ENCODE data around the gene CFAP92.

CFAP92 gene

DNA sequence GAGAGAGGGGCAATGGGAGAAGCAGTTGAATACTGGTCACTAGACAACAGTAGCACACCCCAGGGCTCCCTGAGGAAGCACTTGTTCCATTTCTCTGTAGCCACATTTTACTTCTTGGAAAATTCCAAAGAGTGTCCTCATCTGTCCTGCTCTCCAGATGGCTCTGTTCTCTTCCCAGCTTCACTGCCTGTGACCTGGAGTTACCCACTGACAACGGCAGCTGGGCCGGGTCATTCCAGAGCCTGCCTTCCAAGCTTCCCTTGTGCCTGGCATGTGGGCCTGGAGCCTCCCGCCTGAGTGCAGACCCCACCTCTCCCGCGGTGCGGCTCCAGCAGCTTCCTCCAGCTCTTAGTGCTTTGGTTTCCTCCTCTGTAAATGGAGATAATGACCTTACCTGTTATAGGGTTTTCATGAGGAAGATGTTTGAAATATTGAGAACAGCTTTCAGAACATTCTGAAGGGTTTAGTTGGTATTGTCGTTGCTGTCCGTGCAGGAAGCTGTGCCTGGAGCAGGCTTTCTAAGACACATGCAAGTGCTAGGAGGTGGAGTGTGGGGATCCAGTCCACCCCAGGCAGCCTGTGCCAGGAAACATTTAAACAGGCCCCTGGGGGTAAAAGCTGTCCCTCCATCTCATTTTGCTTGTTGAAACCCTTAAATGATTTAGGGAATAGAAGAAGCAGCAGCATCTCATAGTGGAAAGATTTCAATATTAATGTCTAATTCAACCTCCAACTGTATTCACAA is 32.0 kb upstream of the CFAP92 start:
- no peak for ATAC-seq

DNA sequence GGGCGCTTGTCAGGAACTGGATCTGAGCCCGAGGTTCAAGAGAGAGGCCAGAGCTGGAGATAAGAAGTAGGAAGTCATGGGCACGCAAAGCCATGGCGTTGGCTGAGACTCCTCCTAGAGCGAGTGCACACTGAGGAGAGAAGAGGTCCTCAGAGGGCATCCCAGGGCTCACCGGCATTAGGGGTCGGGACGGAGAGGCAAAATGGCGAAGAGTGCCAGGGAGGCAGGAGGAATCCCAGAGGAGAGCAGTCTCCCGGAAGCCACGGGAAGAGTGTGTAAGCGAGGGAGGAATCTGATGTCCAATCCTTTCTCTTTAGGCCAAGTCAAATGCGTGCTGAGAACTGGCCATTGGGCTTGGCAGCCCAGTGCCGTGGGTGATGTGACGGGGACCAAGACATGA is 31.2 kb upstream of the CFAP92 start:
- no peak for ATAC-seq

DNA sequence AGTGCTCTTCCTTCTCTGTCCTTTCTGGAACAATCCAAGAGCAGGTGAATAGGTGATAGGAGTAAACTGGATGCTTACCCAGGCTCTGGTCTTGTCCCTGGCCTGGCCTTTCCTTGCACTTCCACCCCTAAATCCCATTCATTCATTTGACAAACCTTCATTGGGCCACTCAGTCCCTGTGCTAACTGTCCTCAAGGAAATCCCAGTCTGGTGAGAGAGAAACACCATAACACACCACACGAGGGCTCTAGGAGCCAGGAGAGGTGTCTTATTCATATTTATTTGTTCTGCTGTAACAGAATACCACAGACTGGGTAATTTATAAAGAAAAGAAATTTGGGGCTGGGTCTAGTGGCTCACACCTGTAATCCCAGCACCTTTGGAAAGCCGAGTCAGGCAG is 30.0 kb upstream of the CFAP92 start:
- ATAC-seq, result no peak

DNA sequence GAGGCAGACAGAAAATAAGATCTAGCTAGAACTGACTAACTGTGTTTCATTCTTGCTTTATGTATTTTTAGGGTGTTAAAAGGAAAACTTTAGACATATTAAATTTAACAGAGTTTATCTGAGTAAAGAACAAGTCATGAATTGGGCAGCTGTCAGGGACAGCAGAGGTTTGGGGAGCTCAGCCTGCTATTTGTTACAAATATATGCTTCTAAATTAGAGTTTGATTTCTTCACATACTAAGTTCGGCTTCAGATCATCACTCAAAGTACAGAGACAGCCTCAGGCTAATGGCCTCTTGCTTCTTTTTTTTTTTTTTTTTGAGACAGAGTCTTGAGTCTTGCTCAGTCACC is 29.1 kb upstream of the CFAP92 start:
- ATAC-seq, result no peak

DNA sequence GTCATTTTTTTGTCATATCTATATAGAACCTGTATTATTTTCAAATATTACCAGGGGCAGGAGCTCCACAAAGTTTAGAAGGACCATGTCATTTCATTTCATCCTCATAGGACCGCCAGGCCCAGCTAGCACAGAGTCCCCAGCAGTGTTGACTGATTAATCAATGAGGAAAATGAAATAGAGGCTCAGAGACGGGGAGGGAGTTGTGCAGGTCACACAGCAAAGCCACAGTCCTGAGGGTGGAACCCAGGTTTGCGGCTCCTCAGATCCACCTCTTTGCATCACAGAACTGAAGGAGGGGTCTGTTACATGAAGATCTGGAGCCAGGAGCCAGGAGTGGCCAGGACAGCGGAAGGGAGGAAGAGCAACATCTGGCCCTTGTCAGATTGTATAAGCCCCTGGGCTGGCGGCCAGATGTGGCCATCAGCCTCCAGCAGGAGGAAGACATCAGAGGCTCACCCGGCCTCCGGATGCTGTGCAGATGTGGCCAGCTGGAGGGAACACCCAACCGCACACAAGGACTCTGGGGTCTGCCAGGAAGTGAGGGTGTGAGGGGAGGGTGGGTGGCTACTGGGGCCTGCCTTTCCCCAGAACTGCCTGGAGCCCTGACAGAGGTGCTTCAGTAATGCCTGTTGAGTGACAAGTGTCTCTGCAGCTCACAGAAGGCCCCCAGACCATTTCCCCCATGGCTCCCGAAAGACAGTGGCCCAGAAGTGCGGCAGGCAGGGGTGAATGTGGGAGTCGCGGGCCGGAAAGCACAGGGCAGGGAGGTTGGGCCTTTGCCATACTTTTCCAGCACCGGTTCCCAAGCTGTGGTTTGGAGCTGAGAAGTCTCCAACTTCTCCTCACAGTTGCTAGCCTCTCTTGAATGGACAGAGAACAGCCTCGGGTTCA is 28.5 kb upstream of the CFAP92 start:
- ATAC-seq, result no peak

DNA sequence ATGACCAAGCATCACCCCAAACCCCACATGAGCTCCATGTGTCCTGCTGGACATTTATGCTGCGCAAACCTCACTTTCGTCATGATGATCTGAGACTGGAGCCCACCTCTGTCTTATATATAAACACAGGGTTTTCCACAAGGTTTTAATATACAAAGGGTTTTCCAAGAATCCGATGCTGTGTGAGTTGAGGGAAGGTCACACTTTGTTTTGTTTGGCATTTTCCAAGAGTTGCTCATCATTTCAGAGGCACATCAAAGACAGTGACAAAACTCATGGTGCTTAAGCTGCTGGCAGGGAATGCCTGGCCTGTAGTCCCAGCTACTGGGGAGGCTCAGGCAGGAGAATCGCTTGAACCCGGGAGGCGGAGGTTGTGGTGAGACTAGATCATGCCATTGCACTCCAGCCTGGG is 27.3 kb upstream of the CFAP92 start:
- ATAC-seq, result no peak

DNA sequence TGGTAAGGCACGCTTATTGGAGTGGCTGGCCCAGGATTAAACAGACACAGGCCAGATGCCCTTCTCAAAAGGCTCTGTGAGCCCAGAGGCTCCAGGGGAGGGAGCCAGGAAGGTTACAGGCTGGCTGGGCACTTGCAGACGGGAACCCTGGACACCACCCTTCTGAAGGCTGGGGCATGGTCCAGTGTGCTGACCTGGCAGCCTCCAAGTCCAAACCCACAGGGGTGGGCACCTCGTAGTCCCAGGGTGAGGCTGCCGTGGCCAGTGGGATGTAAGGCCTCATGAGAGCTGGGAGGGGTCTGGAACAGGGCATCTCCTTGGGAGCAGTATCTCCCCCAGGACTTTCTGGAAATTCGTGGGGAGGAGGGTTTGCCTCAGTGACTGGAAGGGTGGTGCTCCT is 26.8 kb upstream of the CFAP92 start:
- no peak for ATAC-seq

DNA sequence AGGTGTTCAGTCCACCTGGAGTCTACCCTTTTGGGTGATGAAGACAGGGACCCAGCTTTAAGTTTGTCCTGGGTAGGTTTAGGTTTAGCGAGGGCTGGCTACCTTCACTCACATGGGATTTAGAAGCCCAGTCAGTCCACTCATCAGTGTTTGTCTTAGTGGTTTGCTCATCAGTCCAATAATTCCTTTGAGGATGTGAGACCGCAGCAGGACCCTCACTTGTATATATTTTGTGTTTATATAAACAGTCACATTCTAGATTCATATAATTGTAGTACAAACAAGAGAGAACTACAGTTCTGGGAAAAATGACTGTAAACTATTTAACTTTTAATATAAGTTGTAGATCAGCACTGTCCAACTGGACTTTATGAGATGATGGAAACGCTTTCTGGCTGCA is 25.4 kb upstream of the CFAP92 start:
- no peak for ATAC-seq

DNA sequence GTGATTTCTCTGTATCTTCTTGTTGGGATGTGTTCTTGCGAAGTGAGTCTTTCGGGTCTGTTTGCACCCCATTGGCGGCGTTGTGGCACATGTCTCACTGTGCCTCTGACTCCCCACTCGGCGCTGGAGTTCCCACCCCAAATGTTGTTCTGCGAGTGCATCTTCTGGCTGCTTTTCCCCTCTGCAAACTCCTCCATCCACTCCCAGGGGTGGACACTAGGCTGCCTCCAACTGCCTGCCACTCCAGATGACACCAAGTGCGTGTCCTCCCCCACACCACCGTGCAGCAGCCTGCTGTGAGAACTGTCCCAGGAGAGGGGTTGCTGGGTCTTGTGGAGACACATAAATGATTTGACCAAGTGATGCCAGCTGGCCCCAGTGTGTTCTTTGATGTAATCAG is 24.9 kb upstream of the CFAP92 start:
- no peak for ATAC-seq

DNA sequence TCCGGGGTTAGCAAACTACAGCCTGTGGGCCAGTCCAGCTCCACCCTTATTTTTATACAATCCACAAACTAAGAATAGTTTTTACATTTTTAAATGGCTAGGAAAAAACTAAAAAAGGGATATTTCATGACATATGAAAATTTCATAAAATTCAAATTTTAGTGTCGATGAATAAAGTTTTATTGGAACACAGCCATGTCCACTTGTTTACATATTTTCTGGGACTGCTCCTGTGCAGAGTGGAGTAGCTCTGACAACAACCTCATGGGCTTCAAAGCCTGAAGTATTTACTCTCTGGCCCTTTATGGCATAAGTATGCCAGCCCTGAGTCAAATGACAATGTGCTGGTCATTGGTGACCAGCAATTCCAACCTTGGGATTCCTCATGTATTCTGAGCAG is 24.4 kb upstream of the CFAP92 start:
- no peak for ATAC-seq

DNA sequence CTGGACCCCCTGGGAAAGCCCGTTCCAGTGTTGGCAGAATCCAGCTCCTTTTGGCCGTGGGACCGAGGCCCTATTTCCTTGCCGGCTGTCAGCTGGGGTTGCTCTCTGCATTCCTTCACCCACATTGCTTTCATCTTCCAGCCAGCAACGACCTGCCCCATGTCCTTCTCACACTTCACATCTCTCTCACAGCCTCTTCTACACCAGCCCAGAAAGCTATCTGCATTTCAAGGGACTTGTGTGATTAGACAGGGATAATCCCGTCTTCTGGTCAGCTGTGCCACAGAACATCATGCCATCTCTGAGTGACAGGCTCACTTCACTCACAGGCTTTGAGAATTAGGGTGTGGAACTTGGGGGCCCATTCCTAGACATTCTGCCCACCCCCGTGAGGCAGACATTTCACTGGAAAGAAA is 23.6 kb upstream of the CFAP92 start:
- no peak for ATAC-seq

DNA sequence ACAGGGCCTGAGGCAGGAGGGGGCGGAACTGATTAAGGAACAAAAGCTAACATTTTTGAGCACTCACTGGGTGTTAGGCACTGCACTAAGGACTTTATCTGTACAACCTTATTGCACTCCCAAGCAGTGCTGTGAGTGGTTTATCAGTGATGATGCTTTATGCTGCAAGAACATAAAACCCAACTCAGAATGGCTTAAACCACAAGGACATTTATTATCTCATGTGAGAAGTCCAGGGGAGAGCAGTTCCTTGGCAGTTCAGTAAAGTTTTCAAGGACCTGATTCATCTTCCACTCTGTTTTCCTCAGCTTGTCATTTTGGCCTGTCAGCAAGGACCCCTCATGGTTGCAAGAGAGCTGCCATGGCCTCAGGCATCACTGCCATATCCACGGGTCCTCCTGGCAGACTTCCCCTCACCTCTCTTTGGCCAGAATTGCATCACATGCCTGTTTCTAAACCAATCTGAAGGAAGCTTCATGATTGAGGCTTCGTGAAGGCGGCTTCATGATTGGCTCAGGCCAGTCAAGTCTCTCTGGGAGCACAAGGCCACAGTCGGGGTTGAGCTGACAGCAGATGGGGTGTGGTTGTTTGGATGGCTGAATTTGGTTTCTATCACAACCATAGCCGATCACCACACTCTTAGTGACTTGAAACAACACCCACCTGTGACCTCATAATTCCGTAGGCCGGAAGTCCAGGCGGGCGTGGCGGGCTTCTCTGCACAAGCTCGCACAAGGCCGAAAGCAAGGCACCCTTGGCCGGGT is 23.0 kb upstream of the CFAP92 start:
- peak in 1 of 2 donors; percentile 14 for ATAC-seq

DNA sequence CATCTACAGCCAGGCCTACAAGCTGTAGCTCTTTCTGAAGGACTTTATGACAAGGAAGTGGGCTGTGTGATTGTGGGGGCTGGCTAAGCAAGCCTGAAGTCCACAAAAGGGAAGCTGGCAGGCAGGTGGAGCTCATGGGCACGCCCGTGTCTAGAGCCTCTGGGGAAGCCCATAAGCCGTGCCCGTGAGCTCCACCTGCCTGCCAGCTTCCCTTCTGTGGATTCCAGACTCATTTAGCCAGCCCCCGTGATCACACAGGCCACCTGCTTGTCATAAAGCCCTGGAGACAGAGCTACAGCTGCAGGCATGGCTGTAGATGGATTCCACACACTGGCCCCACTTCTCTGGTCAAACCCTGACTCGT is 22.5 kb upstream of the CFAP92 start:
- ATAC-seq, result peak; percentile 70 to 71

DNA sequence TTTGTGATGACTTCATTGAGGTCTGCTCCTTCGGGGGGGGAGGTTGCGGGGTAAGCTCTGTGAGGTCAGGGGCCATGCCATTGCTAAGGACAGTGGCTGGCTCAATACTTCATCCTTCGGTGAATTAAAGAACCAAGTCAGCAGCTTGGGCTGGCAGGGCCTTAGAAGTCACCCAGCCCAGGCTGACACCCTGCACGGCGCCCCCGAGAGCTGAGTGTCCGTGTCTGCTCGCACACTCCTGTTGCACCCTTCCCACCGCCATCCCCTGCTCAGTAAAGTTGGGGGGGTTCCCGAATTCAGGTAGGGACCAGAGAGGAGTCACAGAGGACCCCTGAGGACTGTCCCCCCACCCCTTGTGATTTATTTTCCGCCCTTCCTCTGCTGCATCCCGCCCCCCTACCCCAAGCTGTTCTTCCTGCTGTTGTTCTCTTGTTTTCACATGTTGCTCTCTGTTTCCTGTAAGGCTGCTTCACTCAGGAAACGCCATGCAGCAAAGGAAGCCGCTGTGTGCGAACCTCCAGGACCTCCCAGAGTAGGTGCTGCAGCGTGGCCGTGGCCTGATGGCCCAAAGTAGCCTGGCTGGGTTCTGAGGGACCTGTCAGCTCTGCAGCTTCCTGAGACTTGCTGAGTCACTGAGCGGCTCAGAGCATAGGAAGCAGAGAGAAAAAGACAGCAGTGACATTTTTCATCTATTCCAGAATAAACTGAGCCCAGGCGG is 21.7 kb upstream of the CFAP92 start:
- ATAC-seq, result peak; percentile 67 to 71

DNA sequence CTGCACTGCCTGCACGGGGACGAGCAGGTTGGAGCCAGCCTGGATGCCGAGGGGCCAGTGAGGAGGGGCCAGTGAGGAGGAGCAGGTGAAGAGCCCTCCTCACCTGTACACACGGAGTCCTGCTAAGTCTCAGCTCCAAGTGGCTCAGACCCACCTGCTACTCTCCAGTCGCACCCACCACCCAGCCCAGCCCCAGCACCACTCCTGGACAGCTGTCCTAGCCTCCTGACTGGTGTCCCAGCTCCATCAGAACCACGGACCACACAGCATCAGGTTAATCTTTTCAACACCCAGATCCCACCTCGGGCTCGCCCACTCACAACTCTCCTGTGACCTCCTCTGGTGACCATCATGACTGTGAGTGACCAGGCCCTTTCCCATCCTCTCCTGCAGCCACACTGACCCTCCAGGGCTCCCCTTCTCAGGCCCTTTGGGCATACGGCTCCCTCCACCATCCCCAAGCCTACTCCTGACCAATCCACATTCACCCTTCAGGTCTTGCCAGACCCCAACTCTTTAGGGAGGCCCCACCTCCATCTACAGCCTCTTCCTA is 21.0 kb upstream of the CFAP92 start:
- ATAC-seq, result no peak

DNA sequence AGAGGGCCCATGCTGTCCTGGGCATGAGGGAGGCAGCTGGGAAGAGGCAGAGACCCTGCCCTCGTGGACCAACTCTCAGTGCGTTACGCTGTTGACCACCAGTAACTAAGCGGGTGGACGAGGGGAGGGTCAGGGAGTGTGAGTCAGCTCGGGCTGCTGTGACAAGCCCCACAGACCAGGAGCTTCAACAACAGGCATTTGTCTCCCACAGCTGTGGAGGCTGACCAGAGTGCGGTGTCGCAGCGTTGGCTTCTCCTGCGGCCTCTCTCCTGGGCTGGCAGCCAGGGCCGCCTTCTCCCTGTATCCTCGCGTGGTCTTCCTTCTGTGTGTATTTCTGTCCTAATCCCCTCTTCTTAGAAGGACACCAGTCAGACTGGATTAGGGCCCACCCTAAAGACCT is 20.3 kb upstream of the CFAP92 start:
- no peak for ATAC-seq

DNA sequence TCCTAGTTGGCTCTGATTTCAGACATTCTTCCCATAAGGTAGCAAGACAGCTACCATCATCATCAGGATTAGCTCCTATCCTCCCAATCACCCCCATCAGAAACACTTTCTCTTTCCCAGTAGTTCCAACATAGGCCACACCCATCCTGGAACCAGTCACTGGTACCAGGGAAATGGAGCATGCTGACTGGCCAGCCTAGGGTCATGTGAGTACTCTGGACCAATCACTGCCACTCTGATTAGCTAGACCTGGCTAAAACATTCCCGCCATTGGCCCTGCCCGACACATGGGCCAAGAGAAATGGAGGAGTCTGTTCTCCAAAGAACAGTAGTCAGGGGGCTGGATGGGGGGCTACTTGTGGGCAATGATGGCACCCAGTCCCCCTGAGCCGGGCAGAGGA is 19.6 kb upstream of the CFAP92 start:
- ATAC-seq, result no peak

DNA sequence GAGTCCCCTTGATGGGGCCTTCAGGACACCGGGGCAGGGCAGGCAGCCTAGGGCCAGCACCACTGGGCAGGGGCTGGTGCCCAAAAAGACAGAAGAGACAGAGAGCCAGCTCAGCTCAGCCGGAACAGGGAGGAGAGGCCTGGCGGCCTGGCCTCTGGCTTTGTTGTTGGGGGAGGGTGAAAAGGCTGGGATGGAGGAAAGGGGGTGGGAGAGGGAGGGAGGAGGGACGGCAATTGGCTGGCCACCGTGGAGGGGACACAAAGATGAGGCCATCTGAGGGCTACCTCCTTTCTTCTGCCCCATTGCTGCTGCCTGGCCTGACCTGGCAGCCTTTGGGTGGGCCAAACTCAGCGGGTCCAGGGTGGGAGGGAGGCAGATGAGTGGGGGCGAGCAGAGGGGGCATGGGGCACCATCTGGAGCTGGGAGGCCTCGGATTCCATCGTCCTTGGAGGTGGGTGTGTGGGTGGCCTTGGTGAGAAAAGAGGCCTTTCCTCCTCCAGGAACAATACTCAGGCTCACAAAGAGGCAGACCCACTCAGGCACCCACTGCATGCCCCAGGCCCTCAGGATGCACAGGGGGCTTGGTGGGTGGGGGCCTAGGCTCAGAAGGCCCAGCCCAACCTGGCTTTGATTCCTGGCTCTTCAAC is 16.6 kb upstream of the CFAP92 start:
- no peak for ATAC-seq

DNA sequence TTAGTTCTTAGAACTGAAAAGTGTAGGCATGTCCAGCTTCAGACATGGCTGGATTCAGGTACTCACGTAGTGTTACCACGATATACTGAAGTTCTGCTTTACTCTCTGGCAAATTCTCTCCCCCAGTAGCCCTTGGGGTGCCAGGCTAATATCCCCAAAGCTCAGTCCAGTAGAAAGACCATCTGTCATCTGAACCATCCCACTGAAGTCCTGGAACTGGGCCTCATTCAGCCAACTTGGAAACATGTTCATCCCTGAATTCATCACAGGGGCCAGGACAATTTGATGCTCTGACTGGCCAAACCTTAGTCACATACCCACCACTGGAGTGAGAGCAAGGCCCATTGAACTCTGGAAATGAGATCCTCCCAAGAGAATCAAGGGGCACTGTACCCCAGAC is 15.4 kb upstream of the CFAP92 start:
- ATAC-seq, result no peak

DNA sequence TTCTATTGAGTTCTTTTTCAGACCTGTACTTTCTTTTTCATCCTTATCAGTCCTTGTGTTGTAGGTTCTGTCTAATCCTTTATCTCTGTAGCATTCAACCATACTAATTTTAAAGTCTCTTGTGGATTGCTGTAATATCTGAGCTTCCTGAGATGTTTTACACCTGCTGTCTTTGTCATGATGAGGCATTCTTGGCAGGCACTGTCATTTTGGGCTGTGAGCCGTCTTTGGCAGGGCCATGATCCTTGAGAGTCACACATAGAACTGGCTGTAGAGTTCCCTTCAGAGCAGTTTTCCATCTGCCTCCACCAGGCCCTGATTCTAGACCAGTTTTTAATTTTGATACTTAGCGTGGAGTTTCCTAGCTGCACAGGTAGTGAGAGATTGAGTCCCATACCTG is 13.9 kb upstream of the CFAP92 start:
- no peak for ATAC-seq

DNA sequence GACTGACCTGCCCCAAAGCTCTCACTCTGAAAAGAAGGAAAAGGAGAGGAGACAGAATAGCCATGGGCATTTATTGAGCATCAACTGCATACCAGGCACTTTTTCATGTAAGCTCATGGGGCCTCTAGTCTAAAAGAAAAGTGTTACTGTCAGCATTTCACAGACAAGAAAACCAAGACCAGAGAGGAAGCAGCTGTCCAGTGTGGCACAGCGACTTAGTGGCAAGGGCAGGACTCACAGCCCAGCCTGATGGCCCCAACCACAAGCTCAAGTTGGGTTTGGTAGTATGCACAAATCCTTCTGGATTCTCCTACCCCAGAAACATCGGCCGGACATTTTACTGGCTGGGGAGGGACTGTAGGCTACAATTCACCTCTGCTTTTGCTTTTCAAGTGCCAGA is 13.0 kb upstream of the CFAP92 start:
- no peak for ATAC-seq

Data from activated CD4-positive, CD25-positive, alpha-beta regulatory T cell treated with anti-CD3 and anti-CD28 coated beads, Interleukin-2, amount 50 U/mL, for 24 hours (primary cell).